Activated B cell treated with CpG ODN at 0.5 μM for 24 hours (primary cell): ENCODE results near the gene CCDC150. TPM values are rescaled to one million over a fixed set of nuclear protein-coding genes. Genes with fewer than 3 reads are reported as not detected.

Experiments used
- ATAC-seq: fragments of 200-7000 bp; cut with Tn5 transposase; one replicate; pipeline ENCODE4 v1.10.0; 2021; ENCODE audit warnings: low read depth, mild to moderate bottlenecking, moderate library complexity
- CTCF ChIA-PET: fragments of 350-600 bp; sonication (Branson Sonifier 250); formaldehyde crosslinking; loops from one replicate; lab custom pipeline; 2021; ENCODE audit warnings: antibody characterized with exemption; lab: Charles Lee
- POLR2A ChIA-PET: fragments of 350-600 bp; sonication (Branson Sonifier 250); formaldehyde crosslinking; loops from one replicate; lab custom pipeline; 2021; ENCODE audit warnings: antibody characterized with exemption; lab: Charles Lee
- DNase-seq: peaks from one replicate; pipeline ENCODE4 v3.0.0; 2022
- H3K27ac Mint-ChIP-seq: one replicate; pipeline ENCODE4 v1.8.0; 2020; ENCODE audit warnings: mixed read lengths
- H3K27me3 Mint-ChIP-seq: one replicate; pipeline ENCODE4 v1.8.0; 2021; ENCODE audit warnings: mixed read lengths
- H3K36me3 Mint-ChIP-seq: one replicate; pipeline ENCODE4 v1.8.0; 2021; ENCODE audit warnings: low read depth, mixed read lengths
- H3K4me1 Mint-ChIP-seq: one replicate; pipeline ENCODE4 v1.8.0; 2021; ENCODE audit warnings: mixed read lengths
- H3K4me3 Mint-ChIP-seq: one replicate; pipeline ENCODE4 v1.8.0; 2020; ENCODE audit warnings: mild to moderate bottlenecking, mixed read lengths
- H3K9me3 Mint-ChIP-seq: one replicate; pipeline ENCODE4 v1.8.0; 2020; ENCODE audit warnings: mixed read lengths
- intact Hi-C: fragments of 100-400 bp; cut with micrococcal nuclease; formaldehyde crosslinking; loops from one replicate; pipeline ENCODE4 v1.15.1; 2024
- total RNA-seq: library from RNA; stranded (reverse); gene quantifications from 2 replicates; pipeline ENCODE4 v1.2.3, GENCODE V29; 2022
- TF ChIP-seq, protein P1 (sequence below): fragments of 200-600 bp; IDR thresholded peaks from one replicate; pipeline ENCODE4 v1.8.0; 2022; ENCODE audit warnings: antibody characterized with exemption, mild to moderate bottlenecking

The CCDC150 gene
- total RNA-seq, 1 donor from 2014 or later = 2.6 TPM

DNA sequence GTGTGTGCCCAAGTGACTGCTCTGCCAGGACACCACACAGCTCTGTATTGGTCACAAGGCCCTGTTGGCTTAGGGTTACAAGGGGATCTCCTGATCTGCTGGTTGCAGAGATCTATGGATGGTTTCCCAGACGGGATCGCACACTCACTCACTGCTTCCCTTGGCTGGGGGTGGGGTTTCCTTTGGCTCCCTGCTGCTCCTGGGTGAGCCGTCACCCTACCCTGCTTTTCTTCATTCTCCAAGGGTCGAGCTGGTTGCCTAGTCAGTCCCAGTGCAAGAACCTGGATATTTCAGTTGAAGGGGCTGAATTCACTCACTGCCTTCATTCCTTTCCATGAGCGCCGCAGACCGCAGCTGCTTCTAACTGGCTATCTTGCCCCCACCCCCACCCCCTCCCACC is 103.7 kb downstream of the CCDC150 start:
- Mint-ChIP-seq H3K27me3 (no peaks in the 10 kb centered on the region), H3K36me3 (no peaks in the 10 kb centered on the region), H3K9me3 (peaks cover 13% of the 10 kb centered on the region), H3K27ac (no peak overlapping the region), H3K4me1 (no peaks in the 10 kb centered on the region), H3K4me3 (no peak overlapping the region)
- CTCF ChIA-PET = interaction anchor here (1.2 kb wide), 1 partner anchor 7 kb away, joined by 5 read pairs; no protein-coding TSS in a partner anchor
- POLR2A ChIA-PET = no interaction called here
- intact Hi-C loops = no loop called here
- DNase-seq = no peak
- TF ChIP-seq, protein P1, sequence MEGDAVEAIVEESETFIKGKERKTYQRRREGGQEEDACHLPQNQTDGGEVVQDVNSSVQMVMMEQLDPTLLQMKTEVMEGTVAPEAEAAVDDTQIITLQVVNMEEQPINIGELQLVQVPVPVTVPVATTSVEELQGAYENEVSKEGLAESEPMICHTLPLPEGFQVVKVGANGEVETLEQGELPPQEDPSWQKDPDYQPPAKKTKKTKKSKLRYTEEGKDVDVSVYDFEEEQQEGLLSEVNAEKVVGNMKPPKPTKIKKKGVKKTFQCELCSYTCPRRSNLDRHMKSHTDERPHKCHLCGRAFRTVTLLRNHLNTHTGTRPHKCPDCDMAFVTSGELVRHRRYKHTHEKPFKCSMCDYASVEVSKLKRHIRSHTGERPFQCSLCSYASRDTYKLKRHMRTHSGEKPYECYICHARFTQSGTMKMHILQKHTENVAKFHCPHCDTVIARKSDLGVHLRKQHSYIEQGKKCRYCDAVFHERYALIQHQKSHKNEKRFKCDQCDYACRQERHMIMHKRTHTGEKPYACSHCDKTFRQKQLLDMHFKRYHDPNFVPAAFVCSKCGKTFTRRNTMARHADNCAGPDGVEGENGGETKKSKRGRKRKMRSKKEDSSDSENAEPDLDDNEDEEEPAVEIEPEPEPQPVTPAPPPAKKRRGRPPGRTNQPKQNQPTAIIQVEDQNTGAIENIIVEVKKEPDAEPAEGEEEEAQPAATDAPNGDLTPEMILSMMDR = no peak
- no peak for ATAC-seq

DNA sequence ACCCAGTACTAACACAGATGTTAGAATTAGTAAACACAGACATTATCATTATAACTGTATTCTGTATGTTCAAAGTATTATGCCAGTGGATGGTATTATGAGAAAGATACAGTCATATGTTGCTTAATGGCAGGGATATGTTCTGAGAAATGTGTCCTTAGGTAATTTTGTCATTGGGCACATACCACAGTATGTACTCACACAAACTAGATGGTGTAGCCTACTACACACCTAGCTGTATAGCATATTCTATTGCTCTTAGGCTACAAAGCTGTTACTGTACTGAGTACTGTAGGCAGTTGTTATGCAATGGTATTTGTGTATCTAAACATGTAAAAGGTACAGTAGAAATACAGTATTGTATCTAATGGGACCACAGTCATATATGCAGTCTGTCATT is 106.2 kb downstream of the CCDC150 start:
- no peaks in the 10 kb centered on the region for H3K9me3 Mint-ChIP-seq
- intact Hi-C loops = no loop called here
- ChIA-PET CTCF (no interaction called here), POLR2A (no interaction called here)
- ATAC-seq (no peak), DNase-seq (no peak)
- no peaks in the 10 kb centered on the region for H3K4me1 Mint-ChIP-seq
- H3K27ac Mint-ChIP-seq = no peak overlapping the region
- TF ChIP-seq, protein P1 = no peak
- no peaks in the 10 kb centered on the region for H3K36me3 Mint-ChIP-seq
- no peak overlapping the region for H3K4me3 Mint-ChIP-seq
- H3K27me3 Mint-ChIP-seq = no peaks in the 10 kb centered on the region

DNA sequence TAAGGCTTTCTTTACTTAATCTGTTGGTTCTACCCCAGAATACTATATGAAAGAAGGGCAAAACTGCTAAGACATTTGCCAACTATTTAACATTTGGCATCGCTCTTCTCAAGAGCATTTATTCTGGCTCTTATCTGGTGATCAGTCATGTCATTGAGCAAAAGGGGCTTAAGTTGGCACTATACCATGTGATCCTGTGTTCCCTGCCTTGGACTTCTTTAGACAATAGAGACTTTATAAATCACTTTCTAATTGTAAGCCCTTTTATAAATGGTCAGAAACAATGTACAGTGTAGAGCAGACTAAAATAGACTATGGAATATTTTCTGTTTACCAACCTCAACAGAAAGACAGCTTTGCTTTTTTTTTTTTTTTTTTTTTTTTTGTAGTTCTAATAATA is 107.9 kb downstream of the CCDC150 start:
- H3K4me3 Mint-ChIP-seq = no peak overlapping the region
- TF ChIP-seq, protein P1 = no peak
- H3K4me1 Mint-ChIP-seq = peaks cover 5% of the 10 kb centered on the region
- intact Hi-C loops = no loop called here
- CTCF ChIA-PET = interaction anchor here (1.0 kb wide), 1 partner anchor 28 kb away, joined by 3 read pairs; no protein-coding TSS in a partner anchor
- no peak overlapping the region for H3K27ac Mint-ChIP-seq
- H3K27me3 Mint-ChIP-seq = no peaks in the 10 kb centered on the region
- H3K9me3 Mint-ChIP-seq = no peaks in the 10 kb centered on the region
- no peaks in the 10 kb centered on the region for H3K36me3 Mint-ChIP-seq
- ATAC-seq = no peak
- POLR2A ChIA-PET = no interaction called here
- DNase-seq = no peak

DNA sequence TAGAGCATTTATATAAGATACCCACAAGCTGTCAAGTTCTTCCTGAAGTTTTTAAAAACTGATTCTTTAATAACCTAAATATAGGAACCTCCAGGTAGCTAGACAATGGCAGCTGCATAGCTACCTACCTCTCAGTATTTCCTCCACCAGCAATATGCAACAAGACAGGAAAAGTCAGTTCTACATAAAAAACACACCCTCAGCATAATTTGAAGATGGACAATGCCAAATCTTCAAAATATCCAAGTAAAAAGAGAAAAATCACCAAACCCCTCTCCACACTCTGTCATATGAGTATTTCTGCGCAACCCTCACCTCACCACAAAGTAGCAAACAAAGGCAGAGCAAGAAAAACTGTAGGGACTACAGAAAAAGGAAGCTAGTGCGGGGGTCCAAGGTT is 108.6 kb downstream of the CCDC150 start:
- Mint-ChIP-seq H3K27me3 (no peaks in the 10 kb centered on the region), H3K27ac (no peak overlapping the region), H3K9me3 (no peaks in the 10 kb centered on the region), H3K4me3 (no peak overlapping the region), H3K36me3 (no peaks in the 10 kb centered on the region), H3K4me1 (peaks cover 5% of the 10 kb centered on the region)
- TF ChIP-seq, protein P1 = no peak
- DNase-seq (no peak), ATAC-seq (no peak)
- ChIA-PET POLR2A (no interaction called here), CTCF (interaction anchor here (1.0 kb wide), 1 partner anchor 29 kb away, joined by 3 read pairs; no protein-coding TSS in a partner anchor)
- intact Hi-C loops = no loop called here

DNA sequence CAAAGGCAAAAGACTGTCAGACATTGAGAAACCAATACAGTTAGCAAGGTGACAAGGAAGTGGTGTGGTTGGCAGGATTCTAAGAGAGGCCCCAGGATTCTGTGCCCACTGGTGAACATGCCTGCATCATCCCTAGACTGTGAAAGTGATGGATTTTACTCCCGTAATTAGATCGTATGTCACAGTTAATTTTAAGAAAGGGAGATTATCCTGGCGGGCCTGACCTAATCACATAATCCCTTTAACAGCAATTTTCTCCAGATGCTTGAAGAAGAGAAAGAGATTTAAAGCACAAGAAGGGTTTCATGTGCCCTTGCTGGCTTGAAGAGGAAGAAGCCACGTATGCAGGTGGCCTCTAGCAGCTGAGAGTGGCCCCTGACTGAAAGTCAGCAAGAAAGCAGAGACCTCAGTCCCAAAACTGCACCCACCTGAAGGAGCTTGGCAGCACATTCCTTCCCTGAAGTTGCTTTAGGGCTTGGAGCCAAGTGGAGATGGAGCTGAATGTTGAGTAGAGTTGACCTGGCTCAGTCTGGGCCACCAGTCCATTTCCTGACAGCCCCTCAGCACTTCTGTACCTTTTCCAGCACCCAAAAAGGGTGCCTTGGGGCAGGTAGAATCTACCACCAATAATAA is 110.9 kb downstream of the CCDC150 start:
- CTCF ChIA-PET = interaction anchor here (0.8 to 2.0 kb wide), 13 partner anchors 8 to 1546 kb away, joined by 3 to 8 read pairs (median 4); no protein-coding TSS in a partner anchor
- Mint-ChIP-seq H3K9me3 (peaks cover 12% of the 10 kb centered on the region), H3K36me3 (no peaks in the 10 kb centered on the region), H3K27ac (no peak overlapping the region), H3K4me1 (peaks cover 5% of the 10 kb centered on the region), H3K4me3 (no peak overlapping the region), H3K27me3 (no peaks in the 10 kb centered on the region)
- TF ChIP-seq, protein P1 = no peak
- intact Hi-C loops = loop anchor here (5.0 kb wide), 1 partner anchor 1547 kb away; no protein-coding TSS in a partner anchor
- DNase-seq (no peak), ATAC-seq (no peak)
- POLR2A ChIA-PET = no interaction called here
